HG02840 (cell line): ENCODE data around the gene SLC22A6.

Source experiments
- ATAC-seq: cut with Tn5 transposase; IDR thresholded peaks from one replicate; pipeline ENCODE4 v1.9.1; 2021; ENCODE audit warnings: mild to moderate bottlenecking, moderate library complexity, moderate number of reproducible peaks; ENCODE audit not compliant: unreplicated experiment, low FRiP score

The SLC22A6 gene, protein sequence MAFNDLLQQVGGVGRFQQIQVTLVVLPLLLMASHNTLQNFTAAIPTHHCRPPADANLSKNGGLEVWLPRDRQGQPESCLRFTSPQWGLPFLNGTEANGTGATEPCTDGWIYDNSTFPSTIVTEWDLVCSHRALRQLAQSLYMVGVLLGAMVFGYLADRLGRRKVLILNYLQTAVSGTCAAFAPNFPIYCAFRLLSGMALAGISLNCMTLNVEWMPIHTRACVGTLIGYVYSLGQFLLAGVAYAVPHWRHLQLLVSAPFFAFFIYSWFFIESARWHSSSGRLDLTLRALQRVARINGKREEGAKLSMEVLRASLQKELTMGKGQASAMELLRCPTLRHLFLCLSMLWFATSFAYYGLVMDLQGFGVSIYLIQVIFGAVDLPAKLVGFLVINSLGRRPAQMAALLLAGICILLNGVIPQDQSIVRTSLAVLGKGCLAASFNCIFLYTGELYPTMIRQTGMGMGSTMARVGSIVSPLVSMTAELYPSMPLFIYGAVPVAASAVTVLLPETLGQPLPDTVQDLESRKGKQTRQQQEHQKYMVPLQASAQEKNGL

DNA sequence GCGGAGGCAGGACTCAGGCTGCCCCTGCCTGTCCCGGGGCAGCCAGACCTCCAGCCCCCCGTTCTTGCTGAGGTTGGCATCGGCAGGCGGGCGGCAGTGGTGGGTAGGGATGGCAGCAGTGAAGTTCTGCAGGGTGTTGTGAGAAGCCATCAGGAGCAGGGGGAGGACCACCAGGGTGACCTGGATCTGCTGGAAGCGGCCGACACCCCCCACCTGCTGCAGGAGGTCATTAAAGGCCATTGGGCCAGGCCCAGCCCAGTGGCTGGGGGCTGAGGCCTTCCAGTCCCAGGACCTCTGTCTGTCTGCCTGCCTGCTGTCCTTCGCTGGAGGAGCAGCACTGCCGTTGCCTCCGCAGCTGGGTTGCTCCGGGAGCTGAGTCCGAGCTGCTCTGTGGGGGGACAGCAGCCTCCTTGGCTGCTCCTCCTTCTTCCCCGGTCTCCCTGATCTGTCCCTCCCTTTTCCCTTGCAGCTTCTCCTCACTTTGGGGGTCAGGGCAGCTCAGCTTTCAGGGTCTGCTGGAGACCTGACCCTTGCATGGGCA lies at the start of gene SLC22A6:
TSS of gene SLC22A6 (minus strand) at position 517 of the 541 bp plus-strand sequence. CDS start at position 240, 277 bp downstream.
- ATAC-seq = no peak

DNA sequence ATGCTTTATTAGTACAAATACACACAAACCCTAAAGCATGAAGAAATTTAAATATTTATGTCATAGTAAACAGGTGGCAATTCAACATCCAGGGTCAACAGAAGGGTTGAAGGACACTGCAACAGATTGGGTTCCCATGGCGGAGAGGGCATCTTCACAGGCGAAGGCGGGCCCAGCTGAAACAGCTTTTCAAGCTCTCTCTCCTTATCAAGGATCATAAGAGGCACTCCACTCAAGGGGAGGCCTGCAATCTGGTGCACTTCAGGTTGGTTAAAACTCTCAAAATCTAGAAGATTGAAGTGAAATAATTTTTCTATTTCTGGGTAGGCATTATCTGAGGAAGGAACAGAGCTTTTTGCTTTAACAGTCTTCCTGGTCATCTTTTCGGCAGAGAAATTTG lies 47.7 kb upstream of the SLC22A6 start:
- ATAC-seq = no peak

DNA sequence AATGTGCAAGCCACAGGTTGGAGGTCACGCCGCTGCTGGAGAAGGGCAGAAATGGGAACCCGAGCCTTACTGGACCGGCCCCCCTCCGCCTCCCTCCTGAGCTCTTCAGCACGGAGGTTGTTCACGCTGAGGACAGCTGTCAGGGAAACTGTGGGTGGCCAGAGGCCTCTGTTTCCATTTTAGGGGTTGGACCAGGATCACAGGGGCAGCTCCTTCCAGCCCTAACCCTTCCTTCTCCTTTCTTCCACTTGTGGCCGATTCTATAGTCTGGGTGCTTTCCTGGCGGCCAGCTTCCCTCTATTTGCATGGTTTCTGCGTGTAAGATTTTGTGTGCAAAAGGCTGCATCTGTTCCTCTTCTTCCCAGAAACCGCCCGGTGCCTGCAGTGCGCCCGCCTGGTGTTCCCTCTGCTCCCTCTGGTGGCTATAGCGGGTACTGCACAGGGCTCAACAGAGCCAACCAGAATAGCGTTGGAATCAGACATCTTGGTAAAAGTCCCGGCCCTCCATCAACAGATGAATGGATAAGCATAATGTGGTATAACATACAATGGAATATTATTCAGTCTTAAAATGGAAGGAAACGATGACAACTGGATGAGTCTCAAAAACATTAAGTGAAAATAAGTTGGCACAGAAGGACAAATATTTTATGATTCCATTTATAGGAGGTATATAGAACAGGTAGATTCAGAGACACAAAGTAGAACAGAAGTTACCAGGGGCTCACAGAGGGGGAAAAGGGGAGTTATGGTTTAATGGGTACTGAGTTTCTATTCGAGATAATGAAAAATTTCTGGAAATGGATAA lies 39.3 kb upstream of the SLC22A6 start:
- no peak for ATAC-seq

DNA sequence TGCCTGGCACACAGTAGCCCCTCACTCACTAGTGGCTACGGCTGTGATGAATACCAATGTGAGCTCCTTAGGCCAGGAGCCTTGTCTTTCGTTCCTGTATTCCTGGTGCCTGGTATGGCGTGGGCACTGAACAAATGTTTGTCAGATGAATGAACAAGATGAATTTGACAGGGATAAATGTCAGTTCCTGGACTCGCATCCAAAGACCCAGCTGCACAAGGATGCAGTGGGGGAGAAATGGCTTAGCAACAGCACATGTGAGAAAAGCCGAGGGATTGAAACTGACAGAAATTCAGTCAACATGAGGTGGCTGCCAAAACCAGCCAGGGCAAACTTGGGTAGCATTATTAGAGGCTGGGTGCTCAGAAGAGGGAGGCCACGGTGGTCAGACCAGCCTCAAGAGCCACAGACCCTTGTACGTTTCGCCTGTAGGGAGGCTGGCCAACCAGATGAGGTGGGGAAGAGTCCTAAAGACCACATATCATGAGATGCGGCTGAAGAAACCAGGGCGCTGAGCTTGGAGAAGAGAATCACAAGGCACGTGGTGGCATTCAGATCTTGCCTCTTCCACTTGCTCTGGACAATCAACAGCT lies 38.6 kb upstream of the SLC22A6 start:
- no peak for ATAC-seq

DNA sequence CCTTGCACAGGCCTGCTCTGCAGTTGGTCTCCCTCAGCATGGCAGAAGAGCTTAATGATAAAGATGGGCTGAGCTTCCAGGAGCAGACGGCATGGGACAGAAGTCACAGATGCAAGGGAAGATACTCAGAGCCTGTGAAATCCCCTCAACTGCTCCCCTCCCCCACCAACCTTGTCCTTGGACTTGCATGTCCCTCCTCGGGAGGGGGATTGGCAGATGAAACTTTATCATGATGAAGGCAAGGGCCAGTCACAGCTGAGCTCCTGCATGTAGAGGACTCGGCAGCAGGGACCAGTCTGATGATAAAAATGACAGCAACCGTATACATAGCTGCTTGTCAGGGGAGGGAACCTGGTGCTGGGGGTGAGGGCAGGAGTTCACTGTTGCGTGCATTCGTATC lies 37.7 kb upstream of the SLC22A6 start:
- no peak for ATAC-seq

DNA sequence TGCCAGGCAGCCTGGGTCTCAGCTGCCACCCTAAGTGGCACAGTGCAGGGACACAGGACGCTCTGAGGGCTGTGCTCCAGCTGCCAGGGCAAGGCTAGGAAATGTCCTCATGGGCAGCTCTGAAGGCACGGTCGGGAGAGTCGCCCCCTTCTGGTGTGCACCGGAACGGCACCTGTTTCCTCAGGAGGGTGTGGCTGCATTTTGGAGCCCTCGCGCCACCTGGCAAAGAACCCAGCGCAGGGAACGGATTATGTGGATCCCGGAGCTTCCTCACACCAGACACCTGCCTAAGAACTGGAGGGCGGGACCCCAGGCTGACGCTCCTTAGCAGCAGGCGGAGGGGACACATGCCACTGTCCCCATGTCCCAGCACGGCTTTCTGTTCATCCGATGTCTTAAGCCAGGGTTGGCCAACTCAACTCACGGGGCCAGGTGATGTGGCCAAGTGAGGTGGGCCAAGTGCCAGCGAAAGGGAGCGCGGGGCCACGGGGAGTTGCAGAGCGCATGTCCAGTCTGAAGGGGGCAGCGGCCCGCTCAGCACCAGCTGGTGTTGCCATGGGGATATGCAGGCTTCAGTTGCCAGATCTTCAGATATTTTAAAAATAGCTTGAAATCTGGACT lies 36.0 kb upstream of the SLC22A6 start:
- no peak for ATAC-seq

DNA sequence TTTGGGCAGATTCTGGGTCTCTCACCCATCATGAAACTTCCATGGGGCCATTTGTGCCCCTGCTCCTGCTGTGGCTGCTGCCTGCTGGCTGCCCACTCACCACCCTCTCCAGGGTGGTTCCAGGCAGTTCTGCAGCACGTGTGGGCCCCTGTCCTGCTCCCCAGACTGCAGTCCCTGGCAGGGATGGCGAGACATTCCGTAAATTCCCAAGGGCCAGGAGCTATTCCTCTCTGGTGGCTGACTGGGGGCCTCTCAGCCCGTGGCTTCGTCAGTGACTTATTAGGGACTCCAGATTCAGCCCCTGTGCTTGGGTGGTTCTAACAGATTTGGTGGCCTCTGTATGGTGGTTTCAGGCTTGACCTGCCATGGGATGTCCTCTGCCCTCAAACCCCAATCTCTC lies 34.7 kb upstream of the SLC22A6 start:
- no peak for ATAC-seq

DNA sequence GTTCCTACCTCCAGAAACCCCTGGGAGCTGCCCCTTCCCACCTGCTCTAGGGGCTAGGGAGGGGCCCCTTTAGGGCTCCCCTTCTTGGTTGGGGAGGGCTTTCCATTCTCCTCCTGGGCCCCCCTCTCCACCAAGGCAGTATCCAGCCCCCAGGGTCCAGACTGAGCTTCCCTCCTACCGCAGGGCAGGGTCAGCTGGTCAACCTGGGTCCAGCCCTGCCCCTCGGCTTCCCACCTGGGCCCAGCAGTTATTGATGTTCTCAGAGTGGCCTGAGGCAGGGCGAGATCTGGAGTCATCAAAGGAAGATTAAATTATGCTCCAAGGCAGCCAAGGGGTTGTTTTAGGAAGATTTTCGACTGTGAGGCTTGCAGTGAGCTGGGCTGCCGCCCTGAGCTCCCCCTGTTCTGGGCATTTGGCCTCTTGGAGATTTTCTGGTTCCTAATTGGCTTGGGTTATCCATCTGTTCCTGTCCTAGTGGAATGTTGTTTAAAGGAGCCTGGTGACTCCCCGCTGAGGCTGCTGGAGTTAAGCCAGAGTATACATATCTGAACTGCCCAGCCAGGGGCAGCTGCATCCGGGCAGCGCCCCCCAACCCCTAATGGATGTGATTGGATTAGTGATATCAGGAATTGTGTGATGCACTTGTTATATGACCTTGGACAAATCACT lies 32.7 kb upstream of the SLC22A6 start:
- no peak for ATAC-seq

DNA sequence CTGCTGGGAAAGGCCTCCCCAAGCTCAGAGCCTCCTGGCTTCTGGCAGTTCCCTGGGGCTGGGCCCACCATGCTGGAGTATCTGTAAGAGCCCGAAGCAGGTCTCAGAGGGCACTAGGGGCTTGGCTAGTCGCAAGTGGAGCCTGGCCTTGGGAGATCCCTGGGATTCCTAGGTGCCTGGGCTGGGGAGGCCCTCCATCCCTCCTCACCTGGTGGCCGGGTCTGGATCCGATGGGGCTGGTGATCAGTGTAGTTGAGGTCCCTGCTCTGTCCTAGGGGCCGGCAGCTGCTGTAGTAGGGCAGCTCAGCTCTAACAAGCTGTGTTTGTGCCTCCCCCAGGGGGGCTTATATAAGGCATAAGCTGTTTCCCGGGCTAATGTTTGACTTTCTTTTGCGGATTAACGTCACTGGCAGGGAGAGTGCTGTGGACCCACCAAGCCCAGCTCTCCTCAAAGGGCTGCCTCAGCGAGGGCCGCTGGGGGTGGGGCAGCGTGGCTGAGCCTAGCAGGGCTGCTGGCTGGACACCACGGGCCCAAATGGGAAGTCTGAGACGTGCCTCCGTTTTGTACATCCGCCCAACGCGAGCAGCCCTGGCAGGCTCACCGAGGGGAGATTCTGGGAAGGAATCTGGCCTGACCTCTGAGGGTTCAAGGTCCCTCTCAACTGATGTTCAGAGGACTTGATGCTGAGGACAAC lies 30.9 kb upstream of the SLC22A6 start, which contains the start of gene SLC22A8:
TSS of gene SLC22A8 (minus strand) at position 321 of the 695 bp plus-strand sequence. CDS start 883 bp downstream, outside the sequence.
- no peak for ATAC-seq

DNA sequence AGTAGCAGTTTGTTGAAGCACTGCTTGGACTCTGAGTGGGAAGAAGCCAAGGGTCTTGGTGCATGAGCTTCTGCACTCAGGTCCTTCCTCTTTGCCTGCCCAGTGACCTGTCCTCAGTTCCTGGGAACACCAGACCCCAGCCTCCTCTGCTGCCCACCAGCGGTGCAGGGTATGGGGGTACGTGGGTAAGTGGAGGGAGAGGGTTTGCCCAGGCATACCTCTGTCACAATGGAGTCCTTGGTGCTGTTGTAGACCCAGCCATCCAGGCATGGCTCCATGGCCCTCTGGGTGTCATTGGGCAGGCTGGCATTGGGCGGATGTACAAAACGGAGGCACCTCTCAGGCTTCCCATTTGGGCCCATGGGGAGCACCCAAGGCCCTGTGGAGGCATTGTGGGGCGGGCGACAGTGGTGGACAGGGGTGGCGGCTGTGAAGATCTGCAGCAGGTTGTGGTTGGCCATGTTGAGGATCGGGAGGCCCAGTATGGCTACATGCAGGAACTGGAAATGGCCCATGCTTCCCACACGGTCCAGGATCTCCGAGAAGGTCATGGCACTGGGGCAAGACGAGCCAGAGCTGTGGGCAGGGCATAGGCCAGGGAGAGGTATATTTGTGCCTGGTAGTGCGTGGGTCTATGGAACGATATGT lies 29.8 kb upstream of the SLC22A6 start:
- ATAC-seq = no peak

DNA sequence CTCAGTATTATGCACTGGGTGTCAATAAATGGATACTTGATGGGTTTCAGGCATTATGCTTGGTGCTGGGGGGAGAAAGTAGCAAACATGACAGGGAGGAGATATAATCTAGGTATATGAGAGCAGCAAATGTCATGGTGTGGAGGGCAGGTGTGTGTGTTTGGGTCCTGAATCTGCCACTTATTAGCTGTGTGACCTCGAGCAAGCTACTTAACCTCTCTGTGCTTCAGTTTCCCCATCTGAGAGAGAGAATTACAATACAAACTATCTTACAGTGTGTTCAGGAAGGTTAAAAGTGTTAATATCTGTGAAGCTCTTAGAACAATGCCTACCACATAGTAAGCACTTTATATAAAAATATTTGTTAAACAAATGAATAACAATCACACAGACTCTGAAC lies 28.1 kb upstream of the SLC22A6 start:
- no peak for ATAC-seq

DNA sequence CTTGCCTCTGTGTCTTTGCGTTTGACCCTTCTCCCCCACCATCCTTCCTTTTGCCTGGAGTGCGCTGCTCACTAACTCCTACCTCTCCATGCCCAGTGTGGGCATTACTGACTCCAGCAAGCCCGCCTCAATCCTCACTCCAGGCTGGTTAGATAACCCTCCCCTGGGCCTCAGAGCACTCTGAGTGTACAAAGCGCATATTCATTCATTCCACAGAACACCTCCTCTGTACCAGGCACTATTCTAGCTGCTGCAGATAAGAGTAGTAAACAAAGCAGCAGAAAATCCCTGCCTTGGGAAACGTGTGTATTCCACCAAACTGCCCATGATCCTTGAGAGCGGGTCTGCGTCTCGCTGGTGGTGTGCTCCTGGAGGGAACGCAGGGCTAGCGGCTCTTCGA lies 27.7 kb upstream of the SLC22A6 start:
- no peak for ATAC-seq

DNA sequence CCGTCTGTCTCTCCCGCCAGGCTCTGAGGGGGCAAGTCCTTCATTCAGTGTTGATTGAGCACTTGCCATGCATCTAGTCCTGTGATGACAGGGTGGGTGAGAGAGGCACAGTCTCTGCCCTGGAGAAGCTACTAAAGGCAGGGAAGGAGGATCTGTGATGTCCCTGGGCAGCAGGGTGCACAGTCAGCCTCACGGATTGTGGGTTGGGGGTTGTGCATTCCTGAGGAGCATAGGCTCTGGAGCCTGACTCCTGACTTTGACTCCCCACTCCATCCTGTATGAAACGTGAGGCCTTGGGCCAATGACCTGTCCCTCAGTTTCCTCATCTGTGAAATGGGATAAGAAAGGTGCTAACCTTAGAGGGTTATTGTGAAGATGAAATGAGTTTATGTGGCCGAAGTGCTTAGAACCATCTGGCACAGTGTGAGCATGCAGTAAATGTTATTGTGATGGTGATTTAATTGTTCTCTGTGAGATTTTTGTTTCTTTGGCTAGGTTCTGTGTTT lies 26.2 kb upstream of the SLC22A6 start:
- no peak for ATAC-seq

DNA sequence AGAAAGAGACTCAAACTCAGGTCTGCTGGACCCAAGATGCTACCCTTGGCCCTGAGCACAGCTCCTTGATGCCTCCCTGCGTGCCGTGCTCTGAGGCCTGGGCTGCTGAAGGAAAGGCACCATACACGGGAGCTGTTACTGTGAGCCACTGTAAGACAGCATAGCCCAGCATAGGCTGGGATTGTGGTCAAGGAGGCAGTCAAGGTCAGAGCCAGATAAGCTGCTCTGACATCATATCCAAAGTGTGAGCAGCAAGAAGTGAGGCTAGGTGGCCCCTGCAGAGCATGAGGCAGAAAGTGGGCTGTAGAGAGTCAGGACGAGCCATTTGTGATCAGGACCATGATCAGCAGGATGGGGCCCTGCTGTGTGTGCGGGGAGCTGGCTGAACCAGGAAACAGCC lies 23.2 kb upstream of the SLC22A6 start:
- ATAC-seq = no peak

DNA sequence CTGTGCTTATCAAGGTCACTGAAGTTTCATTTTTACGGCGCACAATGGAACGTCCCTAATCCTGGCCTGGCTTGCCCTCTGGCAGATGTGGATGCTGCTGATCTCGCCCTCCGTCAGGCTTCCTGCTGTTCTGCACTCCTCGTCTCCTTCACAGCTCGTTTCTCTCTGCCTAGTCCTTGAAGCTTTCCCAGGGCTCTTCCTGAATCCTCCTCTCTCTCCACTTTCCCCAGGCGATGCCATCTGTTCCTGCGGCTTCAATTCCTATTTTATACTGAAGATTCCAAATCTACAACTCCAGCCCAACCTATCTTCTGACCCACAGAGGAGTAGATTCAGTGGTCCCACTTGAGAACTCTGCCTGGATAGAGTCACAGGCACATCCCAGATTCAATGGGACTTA lies 16.7 kb upstream of the SLC22A6 start:
- no peak for ATAC-seq

DNA sequence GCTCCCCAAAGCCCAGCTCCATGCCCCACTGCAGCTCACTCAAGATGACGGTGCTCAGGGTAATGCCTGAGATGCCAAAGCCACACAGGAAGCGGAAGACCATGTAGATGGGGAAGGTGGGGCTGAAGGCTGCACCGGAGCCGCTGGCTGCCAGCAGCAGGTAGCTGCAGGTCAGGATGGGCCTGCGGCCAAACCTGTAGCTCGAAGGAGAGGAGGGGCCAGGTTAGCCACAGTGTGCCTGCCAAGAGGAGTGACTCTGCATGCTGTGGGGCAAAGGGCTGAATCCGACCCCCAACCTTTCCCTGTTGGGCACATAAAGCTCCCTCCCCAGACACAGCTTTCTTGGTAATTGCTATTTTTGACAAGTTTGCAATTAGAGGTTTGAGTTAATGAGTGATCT lies 14.9 kb upstream of the SLC22A6 start:
- ATAC-seq = no peak

DNA sequence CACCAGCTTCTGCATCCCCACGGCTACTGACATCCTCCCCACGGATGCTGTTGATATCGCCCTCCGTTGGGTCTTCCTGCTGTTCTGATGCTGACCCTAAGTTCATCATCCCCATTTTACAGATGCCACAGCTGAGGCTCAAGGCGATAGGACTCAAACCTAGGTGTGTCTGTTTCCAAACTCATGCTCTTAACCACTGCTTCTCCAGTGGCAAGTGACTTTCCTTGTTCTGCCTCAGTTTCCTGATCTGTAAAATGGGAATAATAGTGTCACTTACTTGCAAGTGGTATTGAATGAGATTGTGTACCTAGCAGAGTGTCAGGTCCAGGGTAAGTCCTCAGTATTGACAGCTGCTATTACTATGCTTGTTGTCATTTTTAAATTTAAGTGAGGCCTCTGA lies 14.4 kb upstream of the SLC22A6 start:
- no peak for ATAC-seq

DNA sequence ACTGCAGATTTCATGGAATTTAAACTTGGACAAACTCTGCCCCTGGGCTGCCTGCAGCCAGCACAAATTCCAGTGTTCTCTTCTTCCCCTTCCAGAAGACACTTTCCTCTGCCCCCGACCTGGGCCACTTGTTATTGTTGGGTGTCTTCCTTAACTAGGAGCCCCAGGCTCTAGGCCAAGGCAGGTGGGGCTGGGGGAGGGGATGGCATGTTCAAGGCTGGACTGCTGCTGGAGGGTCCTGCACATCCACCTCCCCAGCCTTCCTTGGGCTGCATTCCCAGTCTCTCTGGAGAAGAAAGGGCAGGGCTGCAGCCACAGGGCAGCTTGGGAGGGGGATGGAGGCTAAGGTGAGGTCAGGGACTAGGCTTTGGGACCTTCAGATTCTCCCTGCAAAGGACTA lies 11.5 kb upstream of the SLC22A6 start:
- no peak for ATAC-seq
